Thyroid gland (tissue), 4 donors: ENCODE data around the gene CNKSR1. TPM values are rescaled to one million over a fixed set of nuclear protein-coding genes. Genes with fewer than 3 reads are reported as not detected.

Experiments
- DNase-seq, 2 donors: peaks; one replicate each; pipeline ENCODE4 v3.0.0-alpha.2; 2019
- H3K27ac ChIP-seq, 3 donors: fragments of 200-600 bp; sonication (generic); 1 replicate in 2 of 3; 2 replicates in 1 of 3; pipeline ENCODE4 v1.5.1; 2016 to 2019; ENCODE audit warnings: mild to moderate bottlenecking in 1 of 3, moderate library complexity in 1 of 3
- H3K27me3 ChIP-seq: fragments of 200-600 bp; sonication (generic); one replicate; pipeline ENCODE4 v1.5.1; 2019
- H3K36me3 ChIP-seq, 2 donors: fragments of 200-600 bp; sonication (generic); one replicate each; pipeline ENCODE4 v1.5.1; 2016 to 2019
- H3K4me1 ChIP-seq, 2 donors: fragments of 200-600 bp; sonication (generic); one replicate each; pipeline ENCODE4 v1.5.1; 2017 to 2019
- H3K4me3 ChIP-seq, 3 donors: fragments of 200-600 bp; sonication (generic); replicated peaks in 1 of 3; 1 replicate in 2 of 3; 2 replicates in 1 of 3; pipeline ENCODE4 v1.5.1; 2016; ENCODE audit warnings: mild to moderate bottlenecking in 1 of 3
- H3K9me3 ChIP-seq: fragments of 200-600 bp; sonication (generic); one replicate; pipeline ENCODE4 v1.5.1; 2017
- POLR2A ChIP-seq, 2 donors: fragments of 450-650 bp; IDR thresholded peaks; one replicate each; pipeline ENCODE4 v1.6.1; 2017; ENCODE audit warnings: antibody characterized with exemption in 2 of 2, mild to moderate bottlenecking in 2 of 2, moderate library complexity in 1 of 2
- WGBS, 2 donors: methylation state at CpG; one replicate each; pipeline ENCODE4 v1.1.5; 2017; 5-methylcytosine and 5-hydroxymethylcytosine counted together
- intact Hi-C: fragments of 100-400 bp; cut with DNase I; formaldehyde crosslinking; loops from one replicate; pipeline ENCODE4 v1.15.1; 2023
- total RNA-seq, 4 donors: library from RNA; depleted of rRNA; stranded (reverse); fragments of >200 nt; gene quantifications; one replicate each; pipeline ENCODE4 v1.2.3, GENCODE V29; 2016
- TF ChIP-seq, protein P1 (sequence below), 6 experiments: fragments of 200-600 bp in 3 of 6; fragments of 450-650 bp in 3 of 6; sonication (generic) in 3 of 6; IDR thresholded peaks; one replicate each; pipeline ENCODE4 v1.5.1; 2016 to 2019; ENCODE audit warnings: antibody characterized with exemption in 6 of 6, mild to moderate bottlenecking in 2 of 6, inconsistent platforms in 1 of 6, moderate library complexity in 1 of 6

CNKSR1 gene
- total RNA-seq, 4 donors from 2014 or later, result 20.0 to 81.2 (median 31.6) TPM

DNA sequence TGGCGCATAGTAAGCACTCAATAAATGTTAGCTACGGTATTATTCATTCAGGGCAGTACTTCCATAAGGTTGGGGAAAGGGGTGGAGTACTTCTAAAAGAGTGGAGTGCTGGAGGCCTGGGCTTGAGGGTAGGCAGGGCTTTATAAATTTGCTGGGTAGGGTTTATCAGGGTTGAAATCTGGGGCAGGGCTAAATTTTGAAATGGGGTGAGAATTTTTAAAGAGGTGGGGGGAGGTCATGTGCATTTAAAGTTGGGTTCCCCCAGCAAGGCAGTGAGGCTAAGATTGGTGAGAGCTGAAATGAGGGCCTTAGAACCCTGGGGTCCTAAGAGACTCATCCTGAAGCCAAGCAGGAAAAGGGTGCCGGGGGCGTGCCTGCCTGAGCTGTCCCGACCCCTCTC is 23.1 kb downstream of the CNKSR1 start:
- H3K36me3 ChIP-seq, result no peaks in the 10 kb centered on the region
- H3K27ac ChIP-seq, result no peak overlapping the region
- H3K27me3 ChIP-seq, result no peaks in the 10 kb centered on the region
- no peaks in the 10 kb centered on the region for H3K9me3 ChIP-seq
- intact Hi-C loops, result no loop called here
- no peak for DNase-seq
- H3K4me3 ChIP-seq, result no peak overlapping the region
- no peak for TF ChIP-seq POLR2A (IDR thresholded peaks at IDR 0.05)
- TF ChIP-seq, protein P1, sequence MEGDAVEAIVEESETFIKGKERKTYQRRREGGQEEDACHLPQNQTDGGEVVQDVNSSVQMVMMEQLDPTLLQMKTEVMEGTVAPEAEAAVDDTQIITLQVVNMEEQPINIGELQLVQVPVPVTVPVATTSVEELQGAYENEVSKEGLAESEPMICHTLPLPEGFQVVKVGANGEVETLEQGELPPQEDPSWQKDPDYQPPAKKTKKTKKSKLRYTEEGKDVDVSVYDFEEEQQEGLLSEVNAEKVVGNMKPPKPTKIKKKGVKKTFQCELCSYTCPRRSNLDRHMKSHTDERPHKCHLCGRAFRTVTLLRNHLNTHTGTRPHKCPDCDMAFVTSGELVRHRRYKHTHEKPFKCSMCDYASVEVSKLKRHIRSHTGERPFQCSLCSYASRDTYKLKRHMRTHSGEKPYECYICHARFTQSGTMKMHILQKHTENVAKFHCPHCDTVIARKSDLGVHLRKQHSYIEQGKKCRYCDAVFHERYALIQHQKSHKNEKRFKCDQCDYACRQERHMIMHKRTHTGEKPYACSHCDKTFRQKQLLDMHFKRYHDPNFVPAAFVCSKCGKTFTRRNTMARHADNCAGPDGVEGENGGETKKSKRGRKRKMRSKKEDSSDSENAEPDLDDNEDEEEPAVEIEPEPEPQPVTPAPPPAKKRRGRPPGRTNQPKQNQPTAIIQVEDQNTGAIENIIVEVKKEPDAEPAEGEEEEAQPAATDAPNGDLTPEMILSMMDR (IDR thresholded peaks at IDR 0.05), result no peak
- WGBS, 2 donors, result 81 to 95% methylated on average over 4 to 5 of the region's 5 CpGs
- H3K4me1 ChIP-seq, result no peaks in the 10 kb centered on the region

DNA sequence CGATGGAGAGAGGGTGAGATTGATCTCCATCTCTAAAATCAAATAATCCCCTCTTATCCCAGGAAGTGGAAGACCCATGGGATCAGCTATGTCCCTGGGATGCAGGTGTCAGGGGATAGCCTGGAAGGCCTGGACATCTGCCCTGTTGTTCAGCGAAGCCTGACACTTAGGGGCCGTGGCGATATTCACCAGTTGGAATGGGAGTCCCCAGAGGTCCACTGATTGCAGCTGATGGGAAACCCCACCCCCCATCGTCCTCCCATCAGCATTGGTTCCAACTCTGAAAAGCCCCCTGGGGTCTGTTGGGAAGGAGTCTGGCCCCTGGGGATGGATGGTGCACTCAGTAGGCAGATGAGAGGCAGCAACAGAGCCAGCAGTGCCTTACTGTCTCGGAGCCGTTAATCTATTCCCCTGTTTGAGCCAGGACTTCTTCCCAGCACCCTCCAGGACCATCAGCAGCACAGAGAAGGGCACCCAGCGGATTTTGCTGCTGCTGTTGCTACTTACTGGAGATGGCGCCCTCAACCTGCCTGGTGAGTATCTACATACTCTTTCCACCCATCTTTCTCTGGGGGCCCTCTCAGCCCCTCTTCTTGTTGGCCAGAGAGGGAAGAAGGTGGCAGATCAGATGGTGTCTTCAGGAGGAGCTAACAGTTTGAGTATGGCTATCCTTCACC is 26.5 kb downstream of the CNKSR1 start:
- H3K9me3 ChIP-seq, result no peaks in the 10 kb centered on the region
- H3K36me3 ChIP-seq, result no peaks in the 10 kb centered on the region
- H3K27me3 ChIP-seq, result no peaks in the 10 kb centered on the region
- 65 to 76% methylated on average over 5 to 9 of the region's 9 CpGs for WGBS, 2 donors
- no peak for DNase-seq
- intact Hi-C loops, result no loop called here
- TF ChIP-seq, protein P1 (IDR thresholded peaks at IDR 0.05), result no peak
- TF ChIP-seq POLR2A (IDR thresholded peaks at IDR 0.05), result no peak
- H3K4me3 ChIP-seq, result no peak overlapping the region
- H3K27ac ChIP-seq, result no peak overlapping the region
- H3K4me1 ChIP-seq, result no peaks in the 10 kb centered on the region

- 88 to 89% methylated on average over 5 of the region's 5 CpGs for WGBS, 2 donors
Observed at GRCh38 chr1:26210147-26210870, 33.0 kb downstream of the CNKSR1 start.

DNA sequence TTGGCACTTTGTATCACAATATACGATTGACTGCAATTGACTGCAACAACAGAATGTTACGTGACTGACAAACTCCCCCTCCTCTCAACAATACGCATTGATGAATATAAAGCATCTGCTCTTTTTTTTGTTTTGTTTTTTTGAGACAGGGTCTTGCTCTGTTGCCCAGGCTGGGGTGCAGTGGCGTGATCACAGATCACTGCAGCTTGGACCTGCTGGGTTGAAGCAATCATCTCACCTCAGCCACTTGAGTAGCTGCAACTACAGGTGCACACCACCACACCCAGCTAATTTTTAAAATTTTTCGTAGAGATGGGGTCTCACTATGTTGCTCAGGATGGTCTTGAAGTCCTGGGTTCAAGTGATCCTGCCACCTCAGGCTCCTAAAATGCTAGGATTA is 35.4 kb downstream of the CNKSR1 start:
- 91 to 92% methylated on average over 5 of the region's 5 CpGs for WGBS, 2 donors
- intact Hi-C loops, result no loop called here
- H3K4me1 ChIP-seq, result peaks cover 3 to 10% of the 10 kb centered on the region in 2 donors

More at GRCh38 chr1:26210147-26210870, 33.0 kb downstream of the CNKSR1 start:
- Histone ChIP-seq H3K36me3 (no peaks in the 10 kb centered on the region), H3K9me3 (no peaks in the 10 kb centered on the region), H3K4me3 (no peak overlapping the region), H3K27me3 (no peaks in the 10 kb centered on the region), H3K4me1 (peaks cover 3 to 4% of the 10 kb centered on the region in 2 donors), H3K27ac (no peak overlapping the region)
- intact Hi-C loops, result no loop called here
- no peak for DNase-seq
- TF ChIP-seq, protein P1 (IDR thresholded peaks at IDR 0.05), result no peak
- TF ChIP-seq POLR2A (IDR thresholded peaks at IDR 0.05), result no peak

More for the DNA sequence above, 35.4 kb downstream of the CNKSR1 start:
- DNase-seq, result no peak
- no peaks in the 10 kb centered on the region for H3K36me3 ChIP-seq
- TF ChIP-seq POLR2A (IDR thresholded peaks at IDR 0.05), result no peak
- TF ChIP-seq, protein P1 (IDR thresholded peaks at IDR 0.05), result no peak
- H3K27ac ChIP-seq, result no peak overlapping the region
- no peaks in the 10 kb centered on the region for H3K9me3 ChIP-seq
- no peak overlapping the region for H3K4me3 ChIP-seq
- no peaks in the 10 kb centered on the region for H3K27me3 ChIP-seq
